NCI-H345 treated with DMSO at 0.1 percent for 48 hours (cell line): ENCODE measurements around the gene CTDSPL.
A peak's percentile ranks its signal among the peaks of the same experiment; 100 is the strongest.

Experiments used
- DNase-seq: peaks from one replicate; lab custom pipeline; 2025; ENCODE audit not compliant: unreplicated experiment; lab: John Stamatoyannopoulos, UW

The CTDSPL gene

GRCh38 chr3:37853691-37854413 is 7.8 kb upstream of the CTDSPL start:
- DNase-seq = no peak

- DNase-seq = peak; percentile 23
Observed at GRCh38 chr3:37855363-37855970, 6.2 kb upstream of the CTDSPL start.

GRCh38 chr3:37856381-37856780 is 5.3 kb upstream of the CTDSPL start:
- DNase-seq = no peak

GRCh38 chr3:37858742-37859141 is 2.9 kb upstream of the CTDSPL start:
- no peak for DNase-seq

GRCh38 chr3:37859354-37859753 is 2.3 kb upstream of the CTDSPL start:
- DNase-seq = no peak

GRCh38 chr3:37859908-37860199 is 1.8 kb upstream of the CTDSPL start:
- no peak for DNase-seq

GRCh38 chr3:37862219-37862902 is 681 bp downstream of the CTDSPL start:
- no peak for DNase-seq

GRCh38 chr3:37862903-37863815 is 1.5 kb downstream of the CTDSPL start:
- DNase-seq = no peak

GRCh38 chr3:37863949-37864822 is 2.5 kb downstream of the CTDSPL start:
- peak; percentile 63 for DNase-seq

- DNase-seq = no peak
Observed at GRCh38 chr3:37864904-37865303, 3.2 kb downstream of the CTDSPL start.

GRCh38 chr3:37867144-37867543 is 5.5 kb downstream of the CTDSPL start:
- DNase-seq = no peak

- no peak for DNase-seq
Observed at GRCh38 chr3:37871858-37872257, 10.2 kb downstream of the CTDSPL start.

- no peak for DNase-seq
Observed at GRCh38 chr3:37872413-37873160, 10.9 kb downstream of the CTDSPL start.

GRCh38 chr3:37876279-37876678 is 14.6 kb downstream of the CTDSPL start:
- no peak for DNase-seq

GRCh38 chr3:37882711-37883110 is 21.0 kb downstream of the CTDSPL start:
- no peak for DNase-seq

GRCh38 chr3:37885814-37886213 is 24.1 kb downstream of the CTDSPL start:
- no peak for DNase-seq

- DNase-seq = no peak
Observed at GRCh38 chr3:37886395-37886794, 24.7 kb downstream of the CTDSPL start.

GRCh38 chr3:37887062-37887461 is 25.4 kb downstream of the CTDSPL start:
- DNase-seq = no peak

- DNase-seq = no peak
Observed at GRCh38 chr3:37887824-37888223, 26.1 kb downstream of the CTDSPL start.

GRCh38 chr3:37888421-37888820 is 26.7 kb downstream of the CTDSPL start:
- no peak for DNase-seq
